ENCODE data around the gene NEK1. TPM values are rescaled to one million over a fixed set of nuclear protein-coding genes. Genes with fewer than 3 reads are reported as not detected.

NEK1 gene
- total RNA-seq, 4 donors from 2014 or later = 15.5 to 31.2 (median 20.3) TPM

- intact Hi-C loops (cut with DNase I) = no loop called here
- TF ChIP-seq POLR2A (IDR thresholded peaks at IDR 0.05) = no peak
- TF ChIP-seq CTCF (IDR thresholded peaks at IDR 0.05) = no peak
- no peak for DNase-seq
- H3K36me3 ChIP-seq = no peaks in the 10 kb centered on the region
- H3K27ac ChIP-seq = no peak overlapping the region
- peaks cover 0 to 10% of the 10 kb centered on the region in 2 donors for H3K4me1 ChIP-seq
- H3K27me3 ChIP-seq = no peaks in the 10 kb centered on the region
- H3K4me3 ChIP-seq (replicated peaks in 1 of 3) = no peak overlapping the region
- no peaks in the 10 kb centered on the region for H3K9me3 ChIP-seq
- 94 to 95% methylated on average over 4 of the region's 4 CpGs for WGBS, 2 donors
Observed at GRCh38 chr4:169348541-169348940, 263.8 kb downstream of the NEK1 start.

GRCh38 chr4:169346840-169347239, 265.5 kb downstream of the NEK1 start:
- no peaks in the 10 kb centered on the region for H3K9me3 ChIP-seq
- no peak overlapping the region for H3K4me3 ChIP-seq (replicated peaks in 1 of 3)
- H3K27ac ChIP-seq = no peak overlapping the region
- 93 to 95% methylated on average over 14 of the region's 14 CpGs for WGBS, 2 donors
- no peaks in the 10 kb centered on the region for H3K36me3 ChIP-seq
- intact Hi-C loops (cut with DNase I) = no loop called here
- TF ChIP-seq POLR2A (IDR thresholded peaks at IDR 0.05) (no peak), CTCF (IDR thresholded peaks at IDR 0.05) (no peak)
- no peaks in the 10 kb centered on the region for H3K27me3 ChIP-seq
- peaks cover 0 to 6% of the 10 kb centered on the region in 2 donors for H3K4me1 ChIP-seq
- no peak for DNase-seq

GRCh38 chr4:169345316-169345721, 267.1 kb downstream of the NEK1 start:
- no peaks in the 10 kb centered on the region for H3K27me3 ChIP-seq
- H3K4me3 ChIP-seq (replicated peaks in 1 of 3) = no peak overlapping the region
- H3K4me1 ChIP-seq = no peaks in the 10 kb centered on the region
- 74 to 82% methylated on average over 2 of the region's 2 CpGs for WGBS, 2 donors
- DNase-seq = no peak
- H3K27ac ChIP-seq = no peak overlapping the region
- no peaks in the 10 kb centered on the region for H3K36me3 ChIP-seq
- intact Hi-C loops (cut with DNase I) = no loop called here
- no peaks in the 10 kb centered on the region for H3K9me3 ChIP-seq
- no peak for TF ChIP-seq POLR2A (IDR thresholded peaks at IDR 0.05)
- TF ChIP-seq CTCF (IDR thresholded peaks at IDR 0.05) = no peak

Other genes starting within 250 kb of the NEK1 start
- 10 to 100 TPM; 43.3 to 72.4 (median 53.5) TPM for gene CLCN3, start 8.0 kb upstream of the NEK1 start, total RNA-seq
- gene HPF1, start 145.4 kb upstream of the NEK1 start, total RNA-seq = 10 to 100 TPM; 16.2 to 26.5 (median 24.4) TPM